WERI-Rb-1 (cell line): ENCODE data around the gene GALNT17.
"Not testable (repeated sequence)": the region's sequence is repeated elsewhere in the genome, so short reads cannot be mapped to it uniquely, and the experiment has no call there.

Experiments
- DNase-seq: peaks from one replicate; pipeline ENCODE4 v3.0.0-alpha.2; 2020
- H3K27ac ChIP-seq: fragments of 250-450 bp; sonication (Bioruptor Pico); 2 replicates; pipeline ENCODE4 v1.5.1; 2020; ENCODE audit warnings: mild to moderate bottlenecking, moderate library complexity
- H3K27me3 ChIP-seq: fragments of 250-450 bp; sonication (Bioruptor Pico); 2 replicates; pipeline ENCODE4 v1.5.1; 2021; ENCODE audit warnings: mild to moderate bottlenecking, low read depth, moderate library complexity; ENCODE audit not compliant: insufficient read depth, severe bottlenecking
- H3K36me3 ChIP-seq: fragments of 250-450 bp; sonication (Bioruptor Pico); 2 replicates; pipeline ENCODE4 v1.5.1; 2020; ENCODE audit warnings: mild to moderate bottlenecking, moderate library complexity
- H3K4me3 ChIP-seq: 2 replicates; pipeline ENCODE4 v1.5.1; 2011; ENCODE audit warnings: low read depth, mild to moderate bottlenecking, control low read depth, low read length
- H3K9me3 ChIP-seq: fragments of 250-450 bp; sonication (Bioruptor Pico); 2 replicates; pipeline ENCODE4 v1.5.1; 2021; ENCODE audit warnings: mild to moderate bottlenecking, moderate library complexity; ENCODE audit not compliant: severe bottlenecking
- TF ChIP-seq, protein P1 (sequence below): IDR thresholded peaks from 2 replicates; pipeline ENCODE4 v1.5.1; 2011; ENCODE audit warnings: low read depth, mild to moderate bottlenecking, control low read depth, inconsistent platforms, low read length

The GALNT17 gene

DNA sequence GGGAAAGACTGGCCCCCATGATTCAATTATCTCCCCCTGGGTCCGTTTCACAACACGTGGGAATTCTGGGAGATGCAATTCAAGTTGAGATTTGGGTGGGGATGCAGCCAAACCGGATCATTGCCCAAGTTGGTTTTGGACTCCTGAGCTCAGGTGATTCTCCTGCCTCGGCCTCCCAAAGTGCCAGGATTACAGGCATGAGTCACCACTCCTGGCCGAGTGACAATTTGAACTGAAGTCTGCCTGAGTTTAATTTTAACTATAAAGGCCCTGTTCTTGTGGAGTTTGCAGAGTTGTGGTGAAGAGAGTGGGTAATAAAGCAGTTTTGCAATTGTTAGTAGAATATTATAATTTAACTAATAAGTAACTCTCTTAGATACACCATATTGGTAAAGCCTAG is 78.3 kb downstream of the GALNT17 start:
- H3K36me3 ChIP-seq, result no peaks in the 10 kb centered on the region
- H3K27me3 ChIP-seq, result no peaks in the 10 kb centered on the region
- H3K4me3 ChIP-seq, result no peak overlapping the region
- H3K9me3 ChIP-seq, result no peaks in the 10 kb centered on the region
- H3K27ac ChIP-seq, result no peak overlapping the region
- TF ChIP-seq, protein P1, sequence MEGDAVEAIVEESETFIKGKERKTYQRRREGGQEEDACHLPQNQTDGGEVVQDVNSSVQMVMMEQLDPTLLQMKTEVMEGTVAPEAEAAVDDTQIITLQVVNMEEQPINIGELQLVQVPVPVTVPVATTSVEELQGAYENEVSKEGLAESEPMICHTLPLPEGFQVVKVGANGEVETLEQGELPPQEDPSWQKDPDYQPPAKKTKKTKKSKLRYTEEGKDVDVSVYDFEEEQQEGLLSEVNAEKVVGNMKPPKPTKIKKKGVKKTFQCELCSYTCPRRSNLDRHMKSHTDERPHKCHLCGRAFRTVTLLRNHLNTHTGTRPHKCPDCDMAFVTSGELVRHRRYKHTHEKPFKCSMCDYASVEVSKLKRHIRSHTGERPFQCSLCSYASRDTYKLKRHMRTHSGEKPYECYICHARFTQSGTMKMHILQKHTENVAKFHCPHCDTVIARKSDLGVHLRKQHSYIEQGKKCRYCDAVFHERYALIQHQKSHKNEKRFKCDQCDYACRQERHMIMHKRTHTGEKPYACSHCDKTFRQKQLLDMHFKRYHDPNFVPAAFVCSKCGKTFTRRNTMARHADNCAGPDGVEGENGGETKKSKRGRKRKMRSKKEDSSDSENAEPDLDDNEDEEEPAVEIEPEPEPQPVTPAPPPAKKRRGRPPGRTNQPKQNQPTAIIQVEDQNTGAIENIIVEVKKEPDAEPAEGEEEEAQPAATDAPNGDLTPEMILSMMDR, result no peak
- DNase-seq, result no peak

DNA sequence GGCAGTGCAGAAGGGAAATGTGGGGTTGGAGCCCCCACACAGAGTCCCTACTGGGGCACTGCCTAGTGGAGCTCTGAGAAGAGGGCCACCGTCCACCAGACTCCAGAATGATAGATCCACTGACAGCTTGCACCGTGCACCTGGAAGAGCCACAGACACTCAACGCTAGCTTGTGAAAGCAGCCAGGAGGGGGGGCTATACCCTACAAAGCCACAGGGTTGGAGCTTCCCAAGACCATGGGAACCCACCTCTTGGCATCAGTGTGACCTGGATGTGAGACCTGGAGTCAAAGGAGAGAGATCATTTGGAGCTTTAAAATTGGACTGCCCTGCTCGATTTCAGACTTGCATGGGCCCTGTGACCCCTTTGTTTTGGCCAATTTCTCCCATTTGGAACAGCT is 80.5 kb downstream of the GALNT17 start:
- TF ChIP-seq, protein P1, result 0 out of 2 replicates have a peak, but pooled peaks have one; percentile 13
- not testable (repeated sequence) for H3K36me3 ChIP-seq, H3K4me3 ChIP-seq, H3K9me3 ChIP-seq, H3K27ac ChIP-seq, H3K27me3 ChIP-seq
- DNase-seq, result peak; percentile 12

DNA sequence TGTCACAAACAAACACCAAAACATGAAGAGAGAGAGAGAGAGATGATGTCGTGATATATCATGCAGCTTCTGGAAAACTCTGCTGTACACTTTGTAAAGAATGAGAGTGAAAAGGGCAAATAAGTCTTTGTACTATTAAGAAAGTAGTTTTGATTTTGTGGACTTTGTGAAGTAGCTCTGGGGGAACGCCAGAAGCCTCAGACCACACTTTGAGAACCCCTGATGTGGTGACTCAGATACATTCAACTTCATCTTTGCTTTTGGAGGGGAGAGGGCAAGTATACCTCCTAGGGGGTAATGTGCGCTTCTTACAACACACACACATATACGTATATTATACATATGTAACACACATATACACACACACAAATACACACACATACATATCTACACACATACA is 84.3 kb downstream of the GALNT17 start:
- no peak overlapping the region for H3K27ac ChIP-seq
- H3K4me3 ChIP-seq, result no peak overlapping the region
- H3K36me3 ChIP-seq, result no peaks in the 10 kb centered on the region
- TF ChIP-seq, protein P1, result no peak
- H3K27me3 ChIP-seq, result no peaks in the 10 kb centered on the region
- no peak for DNase-seq
- H3K9me3 ChIP-seq, result peaks cover 6% of the 10 kb centered on the region

DNA sequence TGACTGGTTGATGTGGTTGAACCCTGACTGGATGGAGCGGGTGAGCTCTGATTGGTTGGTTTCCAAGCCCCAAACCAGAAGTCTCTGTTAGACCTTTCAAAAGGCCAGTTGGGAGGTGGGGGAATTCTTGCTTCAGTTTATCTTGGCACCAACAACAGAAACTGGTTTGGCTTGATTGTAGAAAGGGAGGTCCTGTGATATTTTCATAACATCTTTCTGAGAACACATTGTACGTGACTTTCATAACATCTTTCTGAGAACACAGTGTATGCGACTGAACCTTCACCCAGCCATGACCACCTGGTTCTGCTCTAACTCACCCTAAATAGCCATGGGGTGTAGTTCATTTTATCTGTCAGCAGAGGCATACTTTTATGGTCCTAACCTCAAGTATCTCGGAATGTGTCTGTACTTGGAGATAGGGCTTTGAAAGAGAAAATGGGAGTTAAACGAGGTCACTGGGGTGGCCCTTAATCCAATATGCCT is 88.3 kb downstream of the GALNT17 start:
- Histone ChIP-seq H3K36me3 (no peaks in the 10 kb centered on the region), H3K27ac (no peak overlapping the region), H3K4me3 (no peak overlapping the region), H3K9me3 (peaks cover 6% of the 10 kb centered on the region), H3K27me3 (peaks cover 2% of the 10 kb centered on the region)
- TF ChIP-seq, protein P1, result no peak
- DNase-seq, result no peak

DNA sequence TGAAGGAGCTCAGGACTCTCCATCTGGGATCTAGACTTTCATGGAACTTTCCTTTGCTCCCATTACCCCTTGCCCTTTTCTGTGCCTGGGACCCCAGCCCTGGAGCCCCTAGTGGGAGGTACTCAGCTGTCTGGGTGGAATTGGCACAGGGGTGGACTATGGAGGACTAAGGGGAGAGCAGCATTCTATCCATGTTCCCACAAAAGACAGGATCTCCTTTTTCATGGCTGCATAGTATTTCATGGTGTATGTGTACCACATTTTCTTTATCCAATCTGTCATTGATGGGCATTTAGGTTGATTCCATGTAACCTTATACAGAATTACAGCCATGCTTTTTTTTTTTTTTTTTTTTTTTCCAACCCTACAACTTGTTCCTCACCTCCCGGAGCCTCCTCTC is 89.1 kb downstream of the GALNT17 start:
- TF ChIP-seq, protein P1, result no peak
- DNase-seq, result no peak
- H3K27ac ChIP-seq, result no peak overlapping the region
- no peak overlapping the region for H3K4me3 ChIP-seq
- H3K9me3 ChIP-seq, result peaks cover 6% of the 10 kb centered on the region
- no peaks in the 10 kb centered on the region for H3K36me3 ChIP-seq
- H3K27me3 ChIP-seq, result peaks cover 4% of the 10 kb centered on the region

DNA sequence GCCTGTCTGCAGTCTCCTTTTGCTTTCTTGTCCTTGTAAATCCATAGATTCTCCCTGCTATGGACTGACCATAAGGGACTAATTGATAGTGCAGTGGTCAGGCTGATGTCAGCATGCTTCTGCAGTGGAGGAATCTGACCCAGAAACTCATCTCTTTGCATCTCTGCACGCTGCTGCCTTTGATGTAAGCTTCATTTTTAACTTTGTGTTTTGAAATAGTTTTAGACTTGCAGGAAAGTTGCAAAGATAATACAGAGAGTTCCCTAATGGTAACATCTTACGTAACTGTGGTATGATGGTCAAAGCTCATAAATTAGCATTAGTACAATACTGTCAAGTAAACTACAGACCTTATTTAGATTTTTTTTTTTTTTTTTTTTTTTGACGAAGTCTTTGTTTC is 89.6 kb downstream of the GALNT17 start:
- DNase-seq, result no peak
- TF ChIP-seq, protein P1, result no peak
- Histone ChIP-seq H3K4me3 (no peak overlapping the region), H3K9me3 (peaks cover 6% of the 10 kb centered on the region), H3K27me3 (peaks cover 7% of the 10 kb centered on the region), H3K36me3 (no peaks in the 10 kb centered on the region), H3K27ac (no peak overlapping the region)
